ENCODE results near the gene ERI3. TPM values are rescaled to one million over a fixed set of nuclear protein-coding genes. Genes with fewer than 3 reads are reported as not detected.

The ERI3 gene
- total RNA-seq, 2 donors from 2014 or later, result 71.9 to 92.1 TPM

DNA sequence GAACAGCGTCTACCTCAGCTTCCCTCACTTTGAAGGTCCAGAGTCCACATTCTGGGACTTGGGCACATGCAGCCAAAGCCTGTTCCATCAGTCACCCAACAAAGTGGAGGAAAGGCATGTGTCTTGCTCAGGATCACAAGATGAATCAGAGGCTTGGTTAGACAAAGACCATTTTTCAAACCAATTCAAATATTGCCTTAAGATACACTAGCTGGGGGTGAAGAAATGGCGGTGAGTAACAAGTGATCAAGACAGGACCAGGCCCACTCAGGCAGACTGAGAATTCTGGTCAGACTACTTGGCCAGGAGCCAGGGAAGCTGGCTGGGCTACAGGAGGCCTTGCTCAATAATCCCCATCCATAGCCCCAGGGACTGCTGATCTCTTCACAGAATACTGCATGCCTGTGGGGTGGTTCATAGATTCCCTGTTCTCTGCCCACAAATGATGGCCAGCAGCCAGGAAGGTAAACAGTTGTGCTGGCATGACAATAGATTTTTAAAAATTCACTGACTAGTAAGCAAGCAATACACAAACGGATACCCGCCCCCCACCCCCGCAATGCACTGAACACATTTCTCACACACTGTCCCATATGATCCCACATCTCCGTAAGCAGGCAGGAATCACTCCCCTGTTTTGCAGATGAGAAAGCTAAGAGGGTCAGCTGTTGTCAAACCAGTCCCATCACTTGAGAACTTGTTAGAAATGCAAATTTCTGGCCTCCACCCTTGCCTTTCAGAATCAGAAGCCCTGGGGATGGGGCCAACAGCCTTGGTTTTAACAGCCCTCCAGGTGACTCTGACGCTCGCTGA lies 27.2 kb downstream of the ERI3 start:
- Mint-ChIP-seq H3K27ac (no peak overlapping the region), H3K9me3 (no peaks in the 10 kb centered on the region), H3K4me3 (no peak overlapping the region), H3K36me3 (ENCODE audit: low read depth) (peaks cover 26% of the 10 kb centered on the region), H3K27me3 (ENCODE audit: insufficient read depth) (no peaks in the 10 kb centered on the region), H3K4me1 (peaks cover 31% of the 10 kb centered on the region)
- DNase-seq, result peak; percentile 68
- no peak for TF ChIP-seq CTCF (conservative IDR thresholded peaks at IDR 0.05)
- no peaks in the 10 kb centered on the region for H3K27me3 ChIP-seq (ENCODE audit: control insufficient read depth, insufficient read depth, low read length, poor library complexity, severe bottlenecking)
- peaks cover 27% of the 10 kb centered on the region for H3K36me3 ChIP-seq (ENCODE audit: control insufficient read depth, insufficient read depth, low read length)
- 71 to 84% methylated on average over 3 to 8 of the region's 8 CpGs for WGBS, 2 experiments (ENCODE audit: insufficient coverage in 1 of 2, insufficient read length in 1 of 2)
- H3K4me3 ChIP-seq (ENCODE audit: low read length), result no peak overlapping the region
- no peak overlapping the region for H3K9ac ChIP-seq (ENCODE audit: extremely low read depth, low read length, poor library complexity, severe bottlenecking)
- H3K27ac ChIP-seq (ENCODE audit: low read depth, low read length), result no peak overlapping the region
- no peaks in the 10 kb centered on the region for H3K4me1 ChIP-seq (ENCODE audit: control insufficient read depth, insufficient read depth, low read length)
- H3K9me3 ChIP-seq (ENCODE audit: control insufficient read depth, low read length), result no peaks in the 10 kb centered on the region

- H3K27ac Mint-ChIP-seq, result no peak overlapping the region
- Histone ChIP-seq H3K9ac (ENCODE audit: extremely low read depth, low read length, poor library complexity, severe bottlenecking) (no peak overlapping the region), H3K27ac (ENCODE audit: low read depth, low read length) (no peak overlapping the region)
Measured at GRCh38 chr1:44326821-44327465, 28.1 kb downstream of the ERI3 start.

More at GRCh38 chr1:44326821-44327465, 28.1 kb downstream of the ERI3 start:
- Histone ChIP-seq H3K4me3 (ENCODE audit: low read length) (no peak overlapping the region), H3K36me3 (ENCODE audit: control insufficient read depth, insufficient read depth, low read length) (peaks cover 20% of the 10 kb centered on the region), H3K27me3 (ENCODE audit: control insufficient read depth, insufficient read depth, low read length, poor library complexity, severe bottlenecking) (no peaks in the 10 kb centered on the region), H3K9me3 (ENCODE audit: control insufficient read depth, low read length) (no peaks in the 10 kb centered on the region), H3K4me1 (ENCODE audit: control insufficient read depth, insufficient read depth, low read length) (no peaks in the 10 kb centered on the region)
- Mint-ChIP-seq H3K9me3 (no peaks in the 10 kb centered on the region), H3K36me3 (ENCODE audit: low read depth) (peaks cover 28% of the 10 kb centered on the region), H3K4me1 (peaks cover 32% of the 10 kb centered on the region), H3K27me3 (ENCODE audit: insufficient read depth) (no peaks in the 10 kb centered on the region), H3K4me3 (no peak overlapping the region)
- no peak for DNase-seq
- no peak for TF ChIP-seq CTCF (conservative IDR thresholded peaks at IDR 0.05)

Data from endodermal cell (in vitro differentiated cells).